Coronary artery (tissue), 2 donors: ENCODE measurements around the gene PMAIP1.

ENCODE experiments used
- DNase-seq: peaks from one replicate; pipeline ENCODE4 v3.0.0-alpha.2; 2017; ENCODE audit warnings: low spot score
- H3K27ac ChIP-seq, 2 donors: fragments of 200-600 bp; sonication (generic); one replicate each; pipeline ENCODE4 v1.5.1; 2016 to 2019
- H3K4me3 ChIP-seq: fragments of 200-600 bp; sonication (generic); 2 replicates; pipeline ENCODE4 v1.5.1; 2016; ENCODE audit warnings: mild to moderate bottlenecking, moderate library complexity
- TF ChIP-seq, protein P1 (sequence below): fragments of 200-600 bp; sonication (generic); IDR thresholded peaks from one replicate; pipeline ENCODE4 v1.5.1; 2019; ENCODE audit warnings: antibody characterized with exemption

The PMAIP1 gene

DNA sequence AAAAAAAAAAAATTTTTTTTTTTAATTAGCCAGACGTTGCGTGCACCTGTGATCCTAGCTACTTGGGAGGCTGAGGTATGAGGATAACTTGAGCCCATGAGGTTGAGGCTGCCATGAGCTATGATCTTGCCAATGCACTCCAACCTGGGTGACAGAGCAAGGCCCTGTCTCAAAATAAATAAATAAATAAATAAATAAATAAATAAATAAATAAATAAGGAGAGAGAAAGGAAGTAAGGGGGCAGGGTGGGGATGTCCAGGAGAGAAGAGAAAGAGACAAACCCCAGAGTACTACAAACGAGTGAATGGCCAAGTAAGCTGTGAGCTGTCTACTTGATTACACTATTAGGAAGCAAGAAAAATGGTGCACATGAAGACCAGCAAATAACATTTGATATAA is 7.7 kb upstream of the PMAIP1 start:
- H3K27ac ChIP-seq, result no peak overlapping the region
- TF ChIP-seq, protein P1, sequence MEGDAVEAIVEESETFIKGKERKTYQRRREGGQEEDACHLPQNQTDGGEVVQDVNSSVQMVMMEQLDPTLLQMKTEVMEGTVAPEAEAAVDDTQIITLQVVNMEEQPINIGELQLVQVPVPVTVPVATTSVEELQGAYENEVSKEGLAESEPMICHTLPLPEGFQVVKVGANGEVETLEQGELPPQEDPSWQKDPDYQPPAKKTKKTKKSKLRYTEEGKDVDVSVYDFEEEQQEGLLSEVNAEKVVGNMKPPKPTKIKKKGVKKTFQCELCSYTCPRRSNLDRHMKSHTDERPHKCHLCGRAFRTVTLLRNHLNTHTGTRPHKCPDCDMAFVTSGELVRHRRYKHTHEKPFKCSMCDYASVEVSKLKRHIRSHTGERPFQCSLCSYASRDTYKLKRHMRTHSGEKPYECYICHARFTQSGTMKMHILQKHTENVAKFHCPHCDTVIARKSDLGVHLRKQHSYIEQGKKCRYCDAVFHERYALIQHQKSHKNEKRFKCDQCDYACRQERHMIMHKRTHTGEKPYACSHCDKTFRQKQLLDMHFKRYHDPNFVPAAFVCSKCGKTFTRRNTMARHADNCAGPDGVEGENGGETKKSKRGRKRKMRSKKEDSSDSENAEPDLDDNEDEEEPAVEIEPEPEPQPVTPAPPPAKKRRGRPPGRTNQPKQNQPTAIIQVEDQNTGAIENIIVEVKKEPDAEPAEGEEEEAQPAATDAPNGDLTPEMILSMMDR, result no peak
- DNase-seq, result no peak
- no peak overlapping the region for H3K4me3 ChIP-seq

DNA sequence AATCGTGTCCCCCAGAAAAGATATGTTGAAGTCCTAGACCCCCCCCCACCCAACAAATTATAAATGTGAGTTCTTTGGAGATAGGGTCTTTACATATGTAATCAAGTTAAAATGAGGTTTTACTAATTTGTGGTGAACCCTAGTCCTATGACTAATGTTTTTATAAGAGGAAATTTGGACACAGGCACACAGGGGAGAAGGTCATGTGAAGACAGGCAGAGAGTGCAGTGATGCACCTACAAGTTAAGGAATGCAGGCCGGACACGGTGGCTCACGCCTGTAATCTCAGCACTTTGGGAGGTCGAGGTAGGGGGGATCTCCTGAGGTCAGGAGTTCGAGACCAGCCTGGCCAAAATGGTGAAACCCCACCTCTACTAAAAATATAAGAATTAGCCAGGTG is 5.8 kb upstream of the PMAIP1 start:
- TF ChIP-seq, protein P1, result no peak
- no peak for DNase-seq
- Histone ChIP-seq H3K4me3 (no peak overlapping the region), H3K27ac (no peak overlapping the region)

DNA sequence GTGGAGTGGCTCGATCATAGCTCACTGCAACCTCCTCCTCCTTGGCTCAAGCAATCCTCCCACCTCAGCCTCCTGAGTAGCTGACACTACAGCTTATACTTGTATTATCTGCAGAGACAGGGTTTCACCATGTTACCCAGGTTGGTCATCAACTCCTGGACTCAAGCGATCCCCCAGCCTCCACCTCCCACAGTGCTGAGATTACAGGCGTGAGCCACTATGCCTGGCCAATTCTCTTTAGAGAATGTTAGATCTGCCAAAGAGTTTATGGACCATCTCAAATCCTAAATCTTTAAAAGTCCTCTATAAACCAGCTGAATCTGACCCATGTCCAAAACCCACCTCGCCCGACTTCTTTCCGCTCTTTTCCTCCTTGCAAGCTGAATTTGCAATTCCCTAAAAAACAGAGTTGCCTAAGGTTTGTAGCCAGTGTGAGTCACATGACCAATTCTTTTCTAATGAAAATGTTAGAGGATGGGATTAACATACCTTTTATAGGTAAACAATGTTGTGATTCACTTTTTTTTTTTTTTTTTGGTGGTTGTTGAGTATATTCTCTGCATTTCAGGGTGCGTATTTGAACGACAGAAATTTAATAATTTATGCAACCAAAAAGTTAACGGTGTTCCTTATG is 2.4 kb upstream of the PMAIP1 start:
- DNase-seq, result no peak
- TF ChIP-seq, protein P1, result no peak

DNA sequence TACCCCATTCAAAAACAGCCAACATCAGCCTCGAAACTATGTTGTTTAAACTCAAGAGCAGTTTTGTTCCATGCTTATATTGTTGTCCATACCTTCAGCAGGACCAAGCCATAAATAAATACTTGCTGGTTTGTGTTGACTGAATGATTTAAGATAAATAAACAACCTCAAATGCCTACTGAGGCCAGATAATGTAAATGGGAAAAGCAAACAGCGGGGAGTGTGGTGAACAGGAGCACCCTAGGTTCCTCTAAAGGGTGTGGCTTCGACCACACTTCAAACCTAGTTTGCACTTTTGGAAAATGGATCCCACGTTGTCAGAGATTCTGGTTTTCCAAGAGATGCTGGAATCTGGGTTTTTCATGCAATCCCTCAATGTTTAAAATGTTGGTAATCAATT is 1.7 kb upstream of the PMAIP1 start:
- no peak overlapping the region for H3K27ac ChIP-seq
- no peak for DNase-seq
- TF ChIP-seq, protein P1, result no peak
- no peak overlapping the region for H3K4me3 ChIP-seq

More for the DNA sequence above, 2.4 kb upstream of the PMAIP1 start:
- H3K27ac ChIP-seq, result no peak overlapping the region
- H3K4me3 ChIP-seq, result no peak overlapping the region

DNA sequence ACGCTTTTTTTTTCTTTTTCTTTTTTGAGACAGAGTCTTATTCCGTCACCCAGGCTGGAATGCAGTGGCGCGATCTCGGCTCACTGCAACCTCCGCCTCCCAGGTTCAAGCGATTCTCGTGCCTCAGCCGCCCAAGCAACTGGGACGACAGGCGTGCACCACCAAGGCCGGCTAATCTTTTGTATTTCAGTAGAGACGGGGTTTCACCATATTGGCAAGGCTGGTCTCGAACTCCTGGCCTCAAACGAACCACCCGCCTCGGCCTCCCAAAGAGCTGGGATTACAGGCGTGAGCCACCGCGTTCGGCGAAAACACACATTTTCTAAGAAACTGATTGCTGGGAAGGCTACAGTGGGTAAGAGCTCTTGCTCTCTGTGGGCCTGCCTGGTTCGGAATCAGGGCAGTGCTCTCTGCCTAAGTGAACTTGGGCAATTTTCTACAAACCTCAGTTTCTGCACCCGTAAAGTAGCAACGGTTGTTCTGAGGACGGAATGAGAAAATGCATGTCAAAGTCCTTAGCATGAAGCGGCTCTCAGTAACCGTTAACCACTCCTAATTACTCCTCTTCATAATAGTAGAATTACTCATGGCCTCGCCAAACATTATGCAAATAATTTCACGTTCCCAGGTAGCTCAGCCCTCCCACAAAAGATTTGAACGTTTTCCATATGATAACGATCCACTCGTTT is 1.0 kb upstream of the PMAIP1 start:
- peak overlapping the region; percentile 82 for H3K4me3 ChIP-seq
- H3K27ac ChIP-seq, result no peak overlapping the region
- TF ChIP-seq, protein P1, result no peak
- DNase-seq, result no peak

DNA sequence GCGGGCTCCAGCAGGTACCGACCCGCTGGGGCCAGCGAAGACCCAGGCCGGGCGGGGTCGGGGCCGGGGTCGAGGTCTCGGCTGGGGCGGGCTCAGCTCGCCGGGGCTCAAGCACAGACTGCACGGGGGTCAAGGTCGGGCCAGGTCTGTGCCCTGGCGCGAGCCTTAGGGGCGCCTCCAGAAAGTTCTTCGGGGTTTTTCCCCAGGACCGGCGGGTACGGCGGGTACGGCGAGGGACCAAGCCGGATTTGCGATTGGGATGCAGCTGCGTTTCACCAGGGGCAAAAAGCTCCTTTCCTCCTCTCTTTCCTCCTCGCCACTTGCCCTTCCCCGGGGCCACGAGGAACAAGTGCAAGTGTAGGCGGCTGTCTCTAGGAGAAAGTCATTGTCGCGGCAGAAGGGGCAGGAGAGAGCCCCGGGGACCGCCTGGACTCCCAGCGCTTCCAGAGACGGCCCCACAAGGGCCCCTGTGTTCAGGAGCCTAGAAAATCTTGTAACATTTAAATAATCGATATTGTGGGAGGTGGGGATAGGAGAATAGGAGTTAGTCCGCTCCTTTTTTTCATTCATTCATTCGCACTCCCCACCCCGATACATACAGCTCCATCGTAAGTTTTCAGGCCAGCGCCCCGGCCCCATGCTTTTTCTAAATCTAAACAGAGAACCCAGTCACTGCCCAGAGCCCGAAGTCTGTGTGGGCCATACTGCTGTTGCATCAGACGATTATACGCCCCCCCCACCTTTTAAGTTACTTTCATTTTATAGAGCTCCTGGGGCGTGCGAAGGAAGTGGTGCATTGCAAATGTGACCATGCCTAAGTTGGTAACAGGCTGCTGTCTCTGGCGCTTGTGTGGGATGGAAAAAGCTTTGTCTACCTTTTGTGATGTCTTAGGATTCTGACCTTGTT is 679 bp downstream of the PMAIP1 start:
- TF ChIP-seq, protein P1, result no peak
- Histone ChIP-seq H3K4me3 (peak overlapping the region; percentile 82), H3K27ac (peak overlapping the region in 1 of 2 donors; percentile 51)
- DNase-seq, result no peak
